Neural progenitor cell (in vitro differentiated cells): ENCODE measurements around the gene ADGRG1. TPM values are rescaled to one million over a fixed set of nuclear protein-coding genes. Genes with fewer than 3 reads are reported as not detected.

Source experiments
- DNase-seq: peaks from one replicate; pipeline ENCODE4 v3.0.0-alpha.2; 2016; ENCODE audit warnings: low spot score
- H2AFZ ChIP-seq: fragments of 200-600 bp; sonication (generic); replicated peaks from 2 replicates; pipeline ENCODE4 v1.6.1; 2016; ENCODE audit warnings: antibody characterized with exemption
- H3F3A ChIP-seq: fragments of 200-600 bp; sonication (generic); 2 replicates; pipeline ENCODE4 v1.6.1; 2016; ENCODE audit warnings: antibody characterized with exemption, low read depth
- H3K27ac ChIP-seq: fragments of 200-600 bp; sonication (generic); 2 replicates; pipeline ENCODE4 v1.5.1; 2016; ENCODE audit warnings: mild to moderate bottlenecking
- H3K27me3 ChIP-seq: fragments of 200-600 bp; sonication (generic); 2 replicates; pipeline ENCODE4 v1.6.1; 2016; ENCODE audit warnings: mild to moderate bottlenecking, moderate library complexity
- H3K36me3 ChIP-seq: fragments of 200-600 bp; sonication (generic); 2 replicates; pipeline ENCODE4 v1.5.1; 2016
- H3K4me1 ChIP-seq: fragments of 200-600 bp; sonication (generic); 2 replicates; pipeline ENCODE4 v1.6.1; 2016; ENCODE audit warnings: mixed run types
- H3K4me2 ChIP-seq: fragments of 200-600 bp; sonication (generic); 2 replicates; pipeline ENCODE4 v1.6.1; 2016
- H3K4me3 ChIP-seq: fragments of 200-600 bp; sonication (generic); 2 replicates; pipeline ENCODE4 v1.5.1; 2016
- H3K79me2 ChIP-seq: fragments of 200-600 bp; sonication (generic); 2 replicates; pipeline ENCODE4 v1.6.1; 2016; ENCODE audit warnings: low read depth
- H3K9ac ChIP-seq: fragments of 200-600 bp; sonication (generic); 2 replicates; pipeline ENCODE4 v1.6.1; 2016
- H3K9me3 ChIP-seq: fragments of 200-600 bp; sonication (generic); 2 replicates; pipeline ENCODE4 v1.5.1; 2016; ENCODE audit warnings: low read depth
- H4K20me1 ChIP-seq: fragments of 200-600 bp; sonication (generic); 2 replicates; pipeline ENCODE4 v1.6.1; 2016; ENCODE audit warnings: low read depth
- H3K27ac Mint-ChIP-seq: 3 replicates; pipeline ENCODE4 v1.8.0; 2021; ENCODE audit warnings: mixed read lengths
- H3K27me3 Mint-ChIP-seq: 2 replicates; pipeline ENCODE4 v1.8.0; 2022; ENCODE audit warnings: low read depth, mild to moderate bottlenecking, inconsistent platforms, moderate library complexity, mixed read lengths; ENCODE audit not compliant: insufficient read depth
- H3K36me3 Mint-ChIP-seq: 3 replicates; pipeline ENCODE4 v1.8.0; 2021; ENCODE audit warnings: mixed read lengths
- H3K4me1 Mint-ChIP-seq: 3 replicates; pipeline ENCODE4 v1.8.0; 2021; ENCODE audit warnings: mixed read lengths
- H3K4me3 Mint-ChIP-seq: 3 replicates; pipeline ENCODE4 v1.8.0; 2021; ENCODE audit warnings: mild to moderate bottlenecking, moderate library complexity, mixed read lengths
- H3K9me3 Mint-ChIP-seq: 3 replicates; pipeline ENCODE4 v1.8.0; 2020; ENCODE audit warnings: mixed read lengths
- CTCF ChIP-seq: fragments of 200-600 bp; sonication (generic); IDR thresholded peaks from 2 replicates; pipeline ENCODE4 v1.5.1; 2017; ENCODE audit warnings: antibody characterized with exemption, mild to moderate bottlenecking
- EZH2 ChIP-seq: fragments of 200-600 bp; sonication (generic); IDR thresholded peaks from 2 replicates; pipeline ENCODE4 v1.6.1; 2017; ENCODE audit warnings: antibody characterized with exemption, mild to moderate bottlenecking, moderate library complexity
- EZH2phosphoT487 ChIP-seq: fragments of 200-600 bp; sonication (generic); IDR thresholded peaks from 2 replicates; pipeline ENCODE4 v1.6.1; 2017; ENCODE audit warnings: antibody characterized with exemption
- total RNA-seq: library from RNA; depleted of rRNA; stranded (reverse); fragments of >200 nt; gene quantifications from 2 replicates; pipeline ENCODE4 v1.2.3, GENCODE V29; 2015; ENCODE audit warnings: low replicate concordance

The ADGRG1 gene
- total RNA-seq, 1 donor from 2014 or later, result 8.0 TPM

GRCh38 chr16:57680842-57681375 lies 52.5 kb downstream of the ADGRG1 start:
- no peaks in the 10 kb centered on the region for H3K27me3 ChIP-seq
- no peak overlapping the region for H3K9ac ChIP-seq
- no peak overlapping the region for H2AFZ ChIP-seq
- no peaks in the 10 kb centered on the region for H3K79me2 ChIP-seq
- no peak overlapping the region for H3K4me2 ChIP-seq
- H3K9me3 Mint-ChIP-seq, result no peaks in the 10 kb centered on the region
- no peaks in the 10 kb centered on the region for H3K36me3 Mint-ChIP-seq
- TF ChIP-seq EZH2phosphoT487 (no peak), EZH2 (no peak), CTCF (no peak)
- H3F3A ChIP-seq, result peaks cover 3% of the 10 kb centered on the region
- no peak for DNase-seq
- H3K36me3 ChIP-seq, result no peaks in the 10 kb centered on the region
- no peak overlapping the region for H3K27ac ChIP-seq
- peaks cover 3% of the 10 kb centered on the region for H3K27me3 Mint-ChIP-seq
- H3K9me3 ChIP-seq, result no peaks in the 10 kb centered on the region
- H4K20me1 ChIP-seq, result no peaks in the 10 kb centered on the region
- H3K27ac Mint-ChIP-seq, result peak overlapping the region; percentile 42
- H3K4me3 ChIP-seq, result no peak overlapping the region
- H3K4me1 Mint-ChIP-seq, result peaks cover 24% of the 10 kb centered on the region
- H3K4me1 ChIP-seq, result peaks cover 12% of the 10 kb centered on the region
- no peak overlapping the region for H3K4me3 Mint-ChIP-seq

GRCh38 chr16:57681950-57682728 lies 53.7 kb downstream of the ADGRG1 start:
- H3K36me3 Mint-ChIP-seq, result no peaks in the 10 kb centered on the region
- H3K4me3 Mint-ChIP-seq, result no peak overlapping the region
- Histone ChIP-seq H4K20me1 (no peaks in the 10 kb centered on the region), H2AFZ (no peak overlapping the region), H3K36me3 (no peaks in the 10 kb centered on the region), H3K4me2 (no peak overlapping the region), H3K9me3 (no peaks in the 10 kb centered on the region), H3K9ac (no peak overlapping the region), H3K27me3 (no peaks in the 10 kb centered on the region), H3K4me3 (no peak overlapping the region), H3K79me2 (no peaks in the 10 kb centered on the region), H3F3A (no peaks in the 10 kb centered on the region), H3K27ac (no peak overlapping the region), H3K4me1 (no peaks in the 10 kb centered on the region)
- H3K27ac Mint-ChIP-seq, result peak overlapping the region; percentile 72
- peaks cover 15% of the 10 kb centered on the region for H3K4me1 Mint-ChIP-seq
- peaks cover 4% of the 10 kb centered on the region for H3K27me3 Mint-ChIP-seq
- no peak for TF ChIP-seq EZH2
- TF ChIP-seq EZH2phosphoT487, result no peak
- no peak for TF ChIP-seq CTCF
- no peak for DNase-seq
- no peaks in the 10 kb centered on the region for H3K9me3 Mint-ChIP-seq

- Mint-ChIP-seq H3K9me3 (no peaks in the 10 kb centered on the region), H3K4me1 (peaks cover 12% of the 10 kb centered on the region), H3K27ac (no peak overlapping the region), H3K36me3 (no peaks in the 10 kb centered on the region), H3K27me3 (peaks cover 8% of the 10 kb centered on the region), H3K4me3 (no peak overlapping the region)
- Histone ChIP-seq H3K9ac (no peak overlapping the region), H3F3A (no peaks in the 10 kb centered on the region), H3K4me3 (no peak overlapping the region), H3K79me2 (no peaks in the 10 kb centered on the region), H3K36me3 (no peaks in the 10 kb centered on the region), H3K27ac (no peak overlapping the region), H2AFZ (no peak overlapping the region), H3K4me1 (no peaks in the 10 kb centered on the region), H3K9me3 (no peaks in the 10 kb centered on the region), H3K27me3 (no peaks in the 10 kb centered on the region), H4K20me1 (no peaks in the 10 kb centered on the region), H3K4me2 (no peak overlapping the region)
- DNase-seq, result no peak
- TF ChIP-seq EZH2, result no peak
- no peak for TF ChIP-seq CTCF
- no peak for TF ChIP-seq EZH2phosphoT487
Observed at GRCh38 chr16:57682809-57683635, 54.6 kb downstream of the ADGRG1 start.
